CD8-positive, alpha-beta memory T cell (primary cell): ENCODE results near the gene ANO9. TPM values are rescaled to one million over a fixed set of nuclear protein-coding genes. Genes with fewer than 3 reads are reported as not detected.
A peak's percentile ranks its signal among the peaks of the same experiment; 100 is the strongest.

ENCODE experiments used
- CTCF ChIA-PET: fragments of 350-600 bp; sonication (Branson Sonifier 250); formaldehyde crosslinking; loops from one replicate; lab custom pipeline; 2021; ENCODE audit warnings: antibody characterized with exemption; lab: Charles Lee
- POLR2A ChIA-PET: fragments of 350-600 bp; sonication (Branson Sonifier 250); formaldehyde crosslinking; loops from one replicate; lab custom pipeline; 2021; ENCODE audit warnings: antibody characterized with exemption; lab: Charles Lee
- DNase-seq, 5 donors: peaks; one replicate each; pipeline versions ENCODE4 v3.0.0 to v3.0.0-alpha.2; 2020 to 2022; ENCODE audit warnings: mixed read lengths in 1 of 5
- H3K27ac ChIP-seq: one replicate; pipeline ENCODE4 v1.7.0; 2013; ENCODE audit warnings: low read depth, mild to moderate bottlenecking, low read length, moderate library complexity
- H3K27me3 ChIP-seq: 2 replicates; pipeline ENCODE4 v1.7.0; 2013; ENCODE audit warnings: low read length, mild to moderate bottlenecking; ENCODE audit not compliant: insufficient read depth, poor library complexity, severe bottlenecking
- H3K36me3 ChIP-seq: 2 replicates; pipeline ENCODE4 v1.7.0; 2013; ENCODE audit warnings: mild to moderate bottlenecking, low read length, moderate library complexity; ENCODE audit not compliant: insufficient read depth
- H3K4me1 ChIP-seq: 2 replicates; pipeline ENCODE4 v1.7.0; 2013; ENCODE audit warnings: mild to moderate bottlenecking, low read length, moderate library complexity; ENCODE audit not compliant: insufficient read depth
- H3K4me3 ChIP-seq: 2 replicates; pipeline ENCODE4 v1.7.0; 2013; ENCODE audit warnings: mild to moderate bottlenecking, low read length
- H3K9me3 ChIP-seq: 2 replicates; pipeline ENCODE4 v1.7.0; 2013; ENCODE audit warnings: mild to moderate bottlenecking, low read length
- H3K27ac Mint-ChIP-seq, 8 donors: one replicate each; pipeline ENCODE4 v1.8.0; 2020 to 2021; ENCODE audit warnings: mixed read lengths in 8 of 8, mild to moderate bottlenecking in 6 of 8, inconsistent platforms in 3 of 8, moderate library complexity in 3 of 8
- H3K27me3 Mint-ChIP-seq, 2 donors: one replicate each; pipeline ENCODE4 v1.8.0; 2020 to 2021; ENCODE audit warnings: mixed read lengths in 2 of 2, mild to moderate bottlenecking in 1 of 2, moderate library complexity in 1 of 2
- H3K36me3 Mint-ChIP-seq, 3 donors: one replicate each; pipeline ENCODE4 v1.8.0; 2020 to 2021; ENCODE audit warnings: mixed read lengths in 3 of 3, inconsistent platforms in 1 of 3, mild to moderate bottlenecking in 1 of 3
- H3K4me1 Mint-ChIP-seq, 3 donors: one replicate each; pipeline ENCODE4 v1.8.0; 2020 to 2021; ENCODE audit warnings: mixed read lengths in 3 of 3, inconsistent platforms in 1 of 3, mild to moderate bottlenecking in 1 of 3
- H3K4me3 Mint-ChIP-seq, 7 donors: one replicate each; pipeline ENCODE4 v1.8.0; 2020 to 2021; ENCODE audit warnings: mixed read lengths in 7 of 7, mild to moderate bottlenecking in 6 of 7, moderate library complexity in 4 of 7, inconsistent platforms in 2 of 7
- H3K9me3 Mint-ChIP-seq, 5 donors: one replicate each; pipeline ENCODE4 v1.8.0; 2020 to 2022; ENCODE audit warnings: mixed read lengths in 5 of 5, mild to moderate bottlenecking in 3 of 5, moderate library complexity in 2 of 5, inconsistent platforms in 1 of 5
- polyA plus RNA-seq: library from polyadenylated mRNA; unstranded; fragments of 300-500 nt; fragmentation: Illumina TruSeq; gene quantifications from one replicate; pipeline ENCODE4 v1.2.3, GENCODE V29; 2021
- total RNA-seq, 2 experiments: library from RNA; stranded (reverse); gene quantifications; one replicate each; pipeline ENCODE4 v1.2.3, GENCODE V29; 2021

Gene ANO9
- total and polyA plus RNA-seq, 3 experiments from 2014 or later, result 12.2 to 26.4 (median 25.3) TPM

GRCh38 chr11:442611-443081, 835 bp upstream of the ANO9 start:
- H3K4me1 Mint-ChIP-seq, result peaks cover 15 to 40% (median 19%) of the 10 kb centered on the region in 3 donors
- ChIA-PET CTCF (interaction anchor here (1.4 to 10.4 kb wide), 2 partner anchors 34 to 192 kb away, joined by 3 to 158 read pairs; no protein-coding TSS in a partner anchor), POLR2A (interaction anchor here (1.3 to 2.4 kb wide), 2 partner anchors 15 to 36 kb away, joined by 3 to 6 read pairs; no protein-coding TSS in a partner anchor)
- H3K9me3 Mint-ChIP-seq, result no peaks in the 10 kb centered on the region
- no peak overlapping the region for H3K27ac Mint-ChIP-seq
- no peak for DNase-seq
- Histone ChIP-seq H3K27ac (no peak overlapping the region), H3K9me3 (no peaks in the 10 kb centered on the region), H3K27me3 (no peaks in the 10 kb centered on the region), H3K36me3 (no peaks in the 10 kb centered on the region), H3K4me3 (no peak overlapping the region), H3K4me1 (peaks cover 27% of the 10 kb centered on the region)
- H3K27me3 Mint-ChIP-seq, result peaks cover 0 to 2% of the 10 kb centered on the region in 2 donors
- peak overlapping the region in 4 of 7 donors; percentile 25 to 54 (median 35) for H3K4me3 Mint-ChIP-seq
- no peaks in the 10 kb centered on the region for H3K36me3 Mint-ChIP-seq

- Histone ChIP-seq H3K27me3 (no peaks in the 10 kb centered on the region), H3K27ac (peak overlapping the region; percentile 51), H3K4me3 (peak overlapping the region; percentile 50), H3K9me3 (no peaks in the 10 kb centered on the region), H3K4me1 (peaks cover 32% of the 10 kb centered on the region), H3K36me3 (no peaks in the 10 kb centered on the region)
- ChIA-PET POLR2A (interaction anchor here (1.3 to 2.4 kb wide), 4 partner anchors 25 to 233 kb away, joined by 4 to 7 read pairs (median 5); partner anchors contain the start of genes BET1L, RIC8A and SIGIRR), CTCF (interaction anchor here (0.9 to 3.4 kb wide), 5 partner anchors 8 to 34 kb away, joined by 3 to 21 read pairs (median 5); partner anchors contain the start of genes PTDSS2 and SIGIRR)
- Mint-ChIP-seq H3K27me3 (peaks cover 0 to 2% of the 10 kb centered on the region in 2 donors), H3K9me3 (no peaks in the 10 kb centered on the region), H3K27ac (peak overlapping the region in 2 of 8 donors; percentile 17 to 29), H3K36me3 (peaks cover 0 to 1% (median 0%) of the 10 kb centered on the region in 3 donors), H3K4me3 (peak overlapping the region; percentile 68 to 85 (median 73)), H3K4me1 (peaks cover 15 to 46% (median 26%) of the 10 kb centered on the region in 3 donors)
- DNase-seq, result no peak
Observed at GRCh38 chr11:441043-441417, 781 bp downstream of the ANO9 start.

- peaks cover 15 to 46% (median 26%) of the 10 kb centered on the region in 3 donors for H3K4me1 Mint-ChIP-seq
- peaks cover 32% of the 10 kb centered on the region for H3K4me1 ChIP-seq
- H3K36me3 ChIP-seq, result no peaks in the 10 kb centered on the region
- H3K9me3 Mint-ChIP-seq, result no peaks in the 10 kb centered on the region
- no peak overlapping the region for H3K27ac ChIP-seq
- POLR2A ChIA-PET, result interaction anchor here (0.6 to 1.6 kb wide), 3 partner anchors 8 to 25 kb away, joined by 3 to 7 read pairs (median 4); partner anchors contain the start of gene SIGIRR
- H3K4me3 Mint-ChIP-seq, result peak overlapping the region; percentile 20 to 85 (median 73)
- peak overlapping the region in 2 of 8 donors; percentile 63 to 68 for H3K27ac Mint-ChIP-seq
- CTCF ChIA-PET, result interaction anchor here (1.3 to 3.4 kb wide), 5 partner anchors 9 to 33 kb away, joined by 3 to 21 read pairs (median 4); partner anchors contain the start of gene PTDSS2
- H3K9me3 ChIP-seq, result no peaks in the 10 kb centered on the region
- no peaks in the 10 kb centered on the region for H3K27me3 ChIP-seq
- DNase-seq, result no peak
- peak overlapping the region; percentile 50 for H3K4me3 ChIP-seq
- H3K36me3 Mint-ChIP-seq, result peaks cover 0 to 1% (median 0%) of the 10 kb centered on the region in 3 donors
- H3K27me3 Mint-ChIP-seq, result peaks cover 0 to 2% of the 10 kb centered on the region in 2 donors
Observed at GRCh38 chr11:440065-441042, 1.5 kb downstream of the ANO9 start.

- Histone ChIP-seq H3K36me3 (no peaks in the 10 kb centered on the region), H3K4me3 (no peak overlapping the region), H3K4me1 (peaks cover 32% of the 10 kb centered on the region), H3K27ac (no peak overlapping the region), H3K9me3 (no peaks in the 10 kb centered on the region), H3K27me3 (no peaks in the 10 kb centered on the region)
- CTCF ChIA-PET, result interaction anchor here (0.9 to 3.4 kb wide), 7 partner anchors 10 to 189 kb away, joined by 3 to 21 read pairs (median 3); partner anchors contain the start of gene PTDSS2
- peaks cover 15 to 46% (median 26%) of the 10 kb centered on the region in 3 donors for H3K4me1 Mint-ChIP-seq
- DNase-seq, result no peak
- H3K27ac Mint-ChIP-seq, result peak overlapping the region in 2 of 8 donors; percentile 63 to 68
- H3K4me3 Mint-ChIP-seq, result peak overlapping the region in 6 of 7 donors; percentile 6 to 64 (median 32)
- H3K36me3 Mint-ChIP-seq, result peaks cover 0 to 2% (median 1%) of the 10 kb centered on the region in 3 donors
- POLR2A ChIA-PET, result interaction anchor here (0.6 kb wide), 1 partner anchor 8 kb away, joined by 3 read pairs; no protein-coding TSS in a partner anchor
- peaks cover 0 to 2% of the 10 kb centered on the region in 2 donors for H3K27me3 Mint-ChIP-seq
- H3K9me3 Mint-ChIP-seq, result no peaks in the 10 kb centered on the region
Observed at GRCh38 chr11:439315-440064, 2.3 kb downstream of the ANO9 start.

- no peak for DNase-seq
- Histone ChIP-seq H3K9me3 (no peaks in the 10 kb centered on the region), H3K4me1 (peaks cover 32% of the 10 kb centered on the region), H3K4me3 (no peak overlapping the region), H3K27me3 (no peaks in the 10 kb centered on the region), H3K27ac (no peak overlapping the region), H3K36me3 (no peaks in the 10 kb centered on the region)
- ChIA-PET POLR2A (no interaction called here), CTCF (interaction anchor here (0.9 to 3.4 kb wide), 2 partner anchors 11 to 31 kb away, joined by 3 to 21 read pairs; partner anchors contain the start of gene PTDSS2)
- Mint-ChIP-seq H3K9me3 (no peaks in the 10 kb centered on the region), H3K27ac (no peak overlapping the region), H3K4me1 (peaks cover 15 to 46% (median 26%) of the 10 kb centered on the region in 3 donors), H3K4me3 (peak overlapping the region in 1 of 7 donors; percentile 11), H3K27me3 (no peaks in the 10 kb centered on the region), H3K36me3 (peaks cover 0 to 2% (median 1%) of the 10 kb centered on the region in 3 donors)
Observed at GRCh38 chr11:438101-438844, 3.5 kb downstream of the ANO9 start.

- Mint-ChIP-seq H3K4me1 (peaks cover 15 to 46% (median 26%) of the 10 kb centered on the region in 3 donors), H3K36me3 (peaks cover 0 to 6% (median 1%) of the 10 kb centered on the region in 3 donors), H3K4me3 (peak overlapping the region in 2 of 7 donors; percentile 22 to 28), H3K9me3 (no peaks in the 10 kb centered on the region), H3K27me3 (no peaks in the 10 kb centered on the region), H3K27ac (peak overlapping the region in 3 of 8 donors; percentile 41 to 88 (median 70))
- ChIA-PET CTCF (interaction anchor here (1.2 kb wide), 1 partner anchor 11 kb away, joined by 3 read pairs; no protein-coding TSS in a partner anchor), POLR2A (no interaction called here)
- DNase-seq, result no peak
- H3K27me3 ChIP-seq, result no peaks in the 10 kb centered on the region
- no peak overlapping the region for H3K27ac ChIP-seq
- H3K36me3 ChIP-seq, result no peaks in the 10 kb centered on the region
- H3K4me3 ChIP-seq, result no peak overlapping the region
- H3K9me3 ChIP-seq, result no peaks in the 10 kb centered on the region
- peaks cover 32% of the 10 kb centered on the region for H3K4me1 ChIP-seq
Observed at GRCh38 chr11:437228-437870, 4.5 kb downstream of the ANO9 start.
